ENCODE results near the gene APOE. TPM values are rescaled to one million over a fixed set of nuclear protein-coding genes. Genes with fewer than 3 reads are reported as not detected.

The APOE gene
- total RNA-seq, 2 donors from 2014 or later = 2,216 to 2,598 TPM

DNA sequence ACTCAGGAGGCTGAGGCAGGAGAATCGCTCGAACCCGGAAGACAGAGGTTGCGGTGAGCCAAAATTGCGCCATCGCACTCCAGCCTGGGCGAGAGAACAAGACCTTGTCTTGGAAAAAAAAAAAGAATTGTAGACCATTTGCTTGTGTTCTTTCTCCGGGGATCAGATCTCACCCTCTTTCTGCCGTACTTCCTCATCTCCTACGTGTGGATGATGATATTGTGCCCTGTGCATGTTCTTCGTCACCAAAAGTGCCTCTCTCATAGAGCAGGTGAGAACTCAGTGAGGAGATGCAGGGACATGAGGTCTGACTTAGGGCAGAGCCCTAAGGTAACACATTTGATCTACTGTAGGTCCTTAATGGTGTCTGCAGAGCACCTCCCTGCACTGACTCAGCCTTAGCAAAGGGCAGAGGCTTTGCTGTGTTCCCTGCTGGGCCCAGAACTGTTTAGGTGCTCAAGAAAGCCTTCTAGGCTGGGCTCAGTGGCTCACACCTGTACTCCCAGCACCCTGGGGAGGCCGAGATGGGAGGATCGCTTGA is 41.5 kb downstream of the APOE start:
- Histone ChIP-seq H3K36me3 (ENCODE audit: control insufficient read depth, insufficient read depth, low read length) (no peaks in the 10 kb centered on the region), H3K9me3 (ENCODE audit: control insufficient read depth, low read length) (no peaks in the 10 kb centered on the region), H3K27me3 (ENCODE audit: control insufficient read depth, insufficient read depth, low read length, poor library complexity, severe bottlenecking) (no peaks in the 10 kb centered on the region), H3K4me1 (ENCODE audit: control insufficient read depth, insufficient read depth, low read length) (no peaks in the 10 kb centered on the region), H3K4me3 (ENCODE audit: low read length) (no peak overlapping the region), H3K27ac (ENCODE audit: low read depth, low read length) (no peak overlapping the region), H3K9ac (ENCODE audit: extremely low read depth, low read length, poor library complexity, severe bottlenecking) (no peak overlapping the region)
- Mint-ChIP-seq H3K27ac (no peak overlapping the region), H3K27me3 (ENCODE audit: insufficient read depth) (no peaks in the 10 kb centered on the region), H3K4me1 (peaks cover 3% of the 10 kb centered on the region), H3K9me3 (no peaks in the 10 kb centered on the region), H3K4me3 (no peak overlapping the region), H3K36me3 (ENCODE audit: low read depth) (peaks cover 1% of the 10 kb centered on the region)
- 85 to 92% methylated on average over 13 of the region's 13 CpGs for WGBS, 2 experiments (ENCODE audit: insufficient coverage in 1 of 2, insufficient read length in 1 of 2)
- DNase-seq = no peak
- TF ChIP-seq CTCF (conservative IDR thresholded peaks at IDR 0.05) = no peak

GRCh38 chr19:44948237-44948636 is 42.6 kb downstream of the APOE start:
- Mint-ChIP-seq H3K36me3 (ENCODE audit: low read depth) (peaks cover 1% of the 10 kb centered on the region), H3K4me1 (peaks cover 3% of the 10 kb centered on the region), H3K4me3 (no peak overlapping the region), H3K9me3 (no peaks in the 10 kb centered on the region), H3K27me3 (ENCODE audit: insufficient read depth) (no peaks in the 10 kb centered on the region), H3K27ac (no peak overlapping the region)
- Histone ChIP-seq H3K36me3 (ENCODE audit: control insufficient read depth, insufficient read depth, low read length) (no peaks in the 10 kb centered on the region), H3K27me3 (ENCODE audit: control insufficient read depth, insufficient read depth, low read length, poor library complexity, severe bottlenecking) (no peaks in the 10 kb centered on the region), H3K9me3 (ENCODE audit: control insufficient read depth, low read length) (no peaks in the 10 kb centered on the region), H3K4me1 (ENCODE audit: control insufficient read depth, insufficient read depth, low read length) (no peaks in the 10 kb centered on the region), H3K9ac (ENCODE audit: extremely low read depth, low read length, poor library complexity, severe bottlenecking) (no peak overlapping the region), H3K4me3 (ENCODE audit: low read length) (no peak overlapping the region), H3K27ac (ENCODE audit: low read depth, low read length) (no peak overlapping the region)
- no peak for TF ChIP-seq CTCF (conservative IDR thresholded peaks at IDR 0.05)
- no peak for DNase-seq
- WGBS, 2 experiments (ENCODE audit: insufficient coverage in 1 of 2, insufficient read length in 1 of 2) = 100% methylated on average over 4 of the region's 5 CpGs; no CpG with 5 or more reads in 1 of the 2 experiments

- Mint-ChIP-seq H3K4me3 (no peak overlapping the region), H3K9me3 (no peaks in the 10 kb centered on the region), H3K4me1 (peaks cover 3% of the 10 kb centered on the region), H3K36me3 (ENCODE audit: low read depth) (peaks cover 1% of the 10 kb centered on the region), H3K27ac (no peak overlapping the region), H3K27me3 (ENCODE audit: insufficient read depth) (no peaks in the 10 kb centered on the region)
- Histone ChIP-seq H3K9ac (ENCODE audit: extremely low read depth, low read length, poor library complexity, severe bottlenecking) (no peak overlapping the region), H3K4me3 (ENCODE audit: low read length) (no peak overlapping the region), H3K27me3 (ENCODE audit: control insufficient read depth, insufficient read depth, low read length, poor library complexity, severe bottlenecking) (no peaks in the 10 kb centered on the region), H3K36me3 (ENCODE audit: control insufficient read depth, insufficient read depth, low read length) (no peaks in the 10 kb centered on the region), H3K27ac (ENCODE audit: low read depth, low read length) (no peak overlapping the region), H3K9me3 (ENCODE audit: control insufficient read depth, low read length) (no peaks in the 10 kb centered on the region), H3K4me1 (ENCODE audit: control insufficient read depth, insufficient read depth, low read length) (no peaks in the 10 kb centered on the region)
- no peak for DNase-seq
- no peak for TF ChIP-seq CTCF (conservative IDR thresholded peaks at IDR 0.05)
- 89 to 100% methylated on average over 2 to 4 of the region's 5 CpGs for WGBS, 2 experiments (ENCODE audit: insufficient coverage in 1 of 2, insufficient read length in 1 of 2)
Measured at GRCh38 chr19:44948763-44949374, 43.3 kb downstream of the APOE start.
